ENCODE data around the gene MAP2K3. TPM values are rescaled to one million over a fixed set of nuclear protein-coding genes. Genes with fewer than 3 reads are reported as not detected.
"Not testable (repeated sequence)": the region's sequence is repeated elsewhere in the genome, so short reads cannot be mapped to it uniquely, and the experiment has no call there.

MAP2K3 gene
- polyA plus RNA-seq, 4 donors, result 48.5 to 98.2 (median 73.7) TPM

GRCh38 chr17:21305431-21306180, 21.1 kb downstream of the MAP2K3 start:
- DNase-seq, result peak in 1 of 2 donors; percentile 49
- 84 to 90% (median 85%) methylated on average over 17 to 19 of the region's 20 CpGs for WGBS, 3 donors
- not testable (repeated sequence) for H3K27ac ChIP-seq (ENCODE audit: low read depth in 1 of 3, low read length in 2 of 3); H3K4me3 ChIP-seq (ENCODE audit: low read depth in 1 of 3, low read length in 3 of 3); H3K4me1 ChIP-seq (ENCODE audit: control insufficient read depth in 3 of 3, insufficient read depth in 2 of 3, low read depth in 1 of 3, low read length in 2 of 3); H3K27me3 ChIP-seq (ENCODE audit: control insufficient read depth in 3 of 3, insufficient read depth in 3 of 3, low read length in 3 of 3); FAIRE-seq
- H3K9me3 ChIP-seq (ENCODE audit: control insufficient read depth in 2 of 2, insufficient read depth in 1 of 2, low read depth in 1 of 2, low read length in 1 of 2), result peaks cover 0 to 14% of the 10 kb centered on the region in 2 donors
- peaks cover 10 to 70% (median 21%) of the 10 kb centered on the region in 3 donors for H3K36me3 ChIP-seq (ENCODE audit: control insufficient read depth in 3 of 3, insufficient read depth in 2 of 3, low read depth in 1 of 3, low read length in 3 of 3)

- not testable (repeated sequence) for FAIRE-seq; H3K27ac ChIP-seq (ENCODE audit: low read depth in 1 of 3, low read length in 2 of 3); DNase-seq; H3K4me1 ChIP-seq (ENCODE audit: control insufficient read depth in 3 of 3, insufficient read depth in 2 of 3, low read depth in 1 of 3, low read length in 2 of 3); H3K4me3 ChIP-seq (ENCODE audit: low read depth in 1 of 3, low read length in 3 of 3); H3K27me3 ChIP-seq (ENCODE audit: control insufficient read depth in 3 of 3, insufficient read depth in 3 of 3, low read length in 3 of 3)
- 69 to 78% (median 78%) methylated on average over 8 of the region's 8 CpGs for WGBS, 3 donors
- peaks cover 10 to 63% (median 18%) of the 10 kb centered on the region in 3 donors for H3K36me3 ChIP-seq (ENCODE audit: control insufficient read depth in 3 of 3, insufficient read depth in 2 of 3, low read depth in 1 of 3, low read length in 3 of 3)
- H3K9me3 ChIP-seq (ENCODE audit: control insufficient read depth in 2 of 2, insufficient read depth in 1 of 2, low read depth in 1 of 2, low read length in 1 of 2), result peaks cover 0 to 14% of the 10 kb centered on the region in 2 donors
These were observed 22.2 kb downstream of the MAP2K3 start for GRCh38 chr17:21306611-21307272.

GRCh38 chr17:21307273-21307625, 22.7 kb downstream of the MAP2K3 start:
- DNase-seq; FAIRE-seq; H3K27ac ChIP-seq (ENCODE audit: low read depth in 1 of 3, low read length in 2 of 3); H3K4me3 ChIP-seq (ENCODE audit: low read depth in 1 of 3, low read length in 3 of 3); H3K4me1 ChIP-seq (ENCODE audit: control insufficient read depth in 3 of 3, insufficient read depth in 2 of 3, low read depth in 1 of 3, low read length in 2 of 3); H3K27me3 ChIP-seq (ENCODE audit: control insufficient read depth in 3 of 3, insufficient read depth in 3 of 3, low read length in 3 of 3): not testable (repeated sequence)
- H3K9me3 ChIP-seq (ENCODE audit: control insufficient read depth in 2 of 2, insufficient read depth in 1 of 2, low read depth in 1 of 2, low read length in 1 of 2), result peaks cover 0 to 14% of the 10 kb centered on the region in 2 donors
- 35 to 50% (median 43%) methylated on average over 3 of the region's 5 CpGs for WGBS, 3 donors
- H3K36me3 ChIP-seq (ENCODE audit: control insufficient read depth in 3 of 3, insufficient read depth in 2 of 3, low read depth in 1 of 3, low read length in 3 of 3), result peaks cover 10 to 63% (median 16%) of the 10 kb centered on the region in 3 donors

- not testable (repeated sequence) for H3K4me3 ChIP-seq (ENCODE audit: low read depth in 1 of 3, low read length in 3 of 3); H3K27me3 ChIP-seq (ENCODE audit: control insufficient read depth in 3 of 3, insufficient read depth in 3 of 3, low read length in 3 of 3); DNase-seq; H3K27ac ChIP-seq (ENCODE audit: low read depth in 1 of 3, low read length in 2 of 3); H3K4me1 ChIP-seq (ENCODE audit: control insufficient read depth in 3 of 3, insufficient read depth in 2 of 3, low read depth in 1 of 3, low read length in 2 of 3); FAIRE-seq
- Histone ChIP-seq H3K9me3 (ENCODE audit: control insufficient read depth in 2 of 2, insufficient read depth in 1 of 2, low read depth in 1 of 2, low read length in 1 of 2) (peaks cover 0 to 13% of the 10 kb centered on the region in 2 donors), H3K36me3 (ENCODE audit: control insufficient read depth in 3 of 3, insufficient read depth in 2 of 3, low read depth in 1 of 3, low read length in 3 of 3) (peaks cover 10 to 51% (median 15%) of the 10 kb centered on the region in 3 donors)
- WGBS, 3 donors, result 90 to 95% (median 94%) methylated on average over 6 of the region's 6 CpGs
These were observed 24.4 kb downstream of the MAP2K3 start for GRCh38 chr17:21308931-21309381.

- not testable (repeated sequence) for H3K9me3 ChIP-seq (ENCODE audit: control insufficient read depth in 2 of 2, insufficient read depth in 1 of 2, low read depth in 1 of 2, low read length in 1 of 2); H3K27ac ChIP-seq (ENCODE audit: low read depth in 1 of 3, low read length in 2 of 3); FAIRE-seq; H3K27me3 ChIP-seq (ENCODE audit: control insufficient read depth in 3 of 3, insufficient read depth in 3 of 3, low read length in 3 of 3); H3K4me1 ChIP-seq (ENCODE audit: control insufficient read depth in 3 of 3, insufficient read depth in 2 of 3, low read depth in 1 of 3, low read length in 2 of 3); DNase-seq; H3K4me3 ChIP-seq (ENCODE audit: low read depth in 1 of 3, low read length in 3 of 3)
- 84 to 93% (median 93%) methylated on average over 13 to 16 of the region's 16 CpGs for WGBS, 3 donors
- peaks cover 10 to 52% (median 12%) of the 10 kb centered on the region in 3 donors for H3K36me3 ChIP-seq (ENCODE audit: control insufficient read depth in 3 of 3, insufficient read depth in 2 of 3, low read depth in 1 of 3, low read length in 3 of 3)
These were observed 25.7 kb downstream of the MAP2K3 start for GRCh38 chr17:21310061-21310765.

GRCh38 chr17:21310766-21311602, 26.5 kb downstream of the MAP2K3 start:
- not testable (repeated sequence) for FAIRE-seq
- peak overlapping the region in 1 of 3 donors; percentile 34 for H3K27ac ChIP-seq (ENCODE audit: low read depth in 1 of 3, low read length in 2 of 3)
- 71 to 93% (median 85%) methylated on average over 19 to 21 of the region's 22 CpGs for WGBS, 3 donors

GRCh38 chr17:21313320-21313719, 28.8 kb downstream of the MAP2K3 start:
- Histone ChIP-seq H3K9me3 (ENCODE audit: control insufficient read depth in 2 of 2, insufficient read depth in 1 of 2, low read depth in 1 of 2, low read length in 1 of 2) (peaks cover 0 to 7% of the 10 kb centered on the region in 2 donors), H3K27ac (ENCODE audit: low read depth in 1 of 3, low read length in 2 of 3) (no peak overlapping the region), H3K4me3 (ENCODE audit: low read depth in 1 of 3, low read length in 3 of 3) (no peak overlapping the region), H3K4me1 (ENCODE audit: control insufficient read depth in 3 of 3, insufficient read depth in 2 of 3, low read depth in 1 of 3, low read length in 2 of 3) (peaks cover 0 to 9% (median 5%) of the 10 kb centered on the region in 3 donors), H3K27me3 (ENCODE audit: control insufficient read depth in 3 of 3, insufficient read depth in 3 of 3, low read length in 3 of 3) (no peaks in the 10 kb centered on the region), H3K36me3 (ENCODE audit: control insufficient read depth in 3 of 3, insufficient read depth in 2 of 3, low read depth in 1 of 3, low read length in 3 of 3) (peaks cover 10 to 39% (median 12%) of the 10 kb centered on the region in 3 donors)
- 86 to 92% (median 89%) methylated on average over 5 of the region's 5 CpGs for WGBS, 3 donors
- FAIRE-seq (no peak), DNase-seq (no peak)

More at GRCh38 chr17:21310766-21311602, 26.5 kb downstream of the MAP2K3 start:
- peaks cover 10 to 52% (median 12%) of the 10 kb centered on the region in 3 donors for H3K36me3 ChIP-seq (ENCODE audit: control insufficient read depth in 3 of 3, insufficient read depth in 2 of 3, low read depth in 1 of 3, low read length in 3 of 3)
- not testable (repeated sequence) for H3K9me3 ChIP-seq (ENCODE audit: control insufficient read depth in 2 of 2, insufficient read depth in 1 of 2, low read depth in 1 of 2, low read length in 1 of 2); H3K4me3 ChIP-seq (ENCODE audit: low read depth in 1 of 3, low read length in 3 of 3); DNase-seq; H3K27me3 ChIP-seq (ENCODE audit: control insufficient read depth in 3 of 3, insufficient read depth in 3 of 3, low read length in 3 of 3); H3K4me1 ChIP-seq (ENCODE audit: control insufficient read depth in 3 of 3, insufficient read depth in 2 of 3, low read depth in 1 of 3, low read length in 2 of 3)

Data from small intestine (tissue), 7 donors.